DOHH2 (cell line): ENCODE results near the gene BUB3.

Source experiments
- CTCF ChIP-seq: fragments of 200-600 bp; sonication (generic); IDR thresholded peaks from one replicate; pipeline ENCODE4 v1.5.1; 2014; ENCODE audit warnings: antibody characterized with exemption, mild to moderate bottlenecking, low read depth, low read length; ENCODE audit not compliant: poor library complexity, severe bottlenecking
- EZH2phosphoT487 ChIP-seq: fragments of 200-600 bp; sonication (generic); IDR thresholded peaks from 2 replicates; pipeline ENCODE4 v1.6.1; 2017; ENCODE audit warnings: borderline replicate concordance, mild to moderate bottlenecking, antibody characterized with exemption, low read length, moderate library complexity, mixed read lengths

- TF ChIP-seq EZH2phosphoT487 (no peak), CTCF (no peak)
These were observed 29.5 kb downstream of the BUB3 start for GRCh38 chr10:123183724-123184123.
